ENCODE data around the gene TMEM120B.
"Not testable (repeated sequence)": the region's sequence is repeated elsewhere in the genome, so short reads cannot be mapped to it uniquely, and the experiment has no call there.

Gene TMEM120B

GRCh38 chr12:121748571-121749265 lies 36.2 kb downstream of the TMEM120B start:
- no peak for DNase-seq

- DNase-seq, result no peak
Measured at GRCh38 chr12:121749267-121749666, 36.7 kb downstream of the TMEM120B start.

DNA sequence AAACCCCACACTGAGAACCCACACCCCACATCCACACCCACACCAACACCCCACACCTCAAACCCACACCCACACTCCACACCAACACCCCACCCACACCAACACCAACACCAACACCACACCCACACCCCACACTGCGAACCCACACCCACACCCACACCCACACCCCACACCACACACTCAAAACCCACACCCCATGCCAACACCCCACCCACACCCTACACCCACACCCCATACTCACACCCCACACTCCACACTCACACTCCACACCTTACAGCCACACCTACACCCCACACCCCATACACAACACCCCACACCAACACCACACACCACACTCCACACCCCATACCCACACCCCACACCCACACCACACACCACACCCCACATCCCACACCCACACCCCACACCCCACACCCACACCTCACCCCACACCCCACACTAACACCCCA lies 38.0 kb downstream of the TMEM120B start:
- DNase-seq, result no peak

GRCh38 chr12:121751034-121751433 lies 38.5 kb downstream of the TMEM120B start:
- DNase-seq, result no peak

DNA sequence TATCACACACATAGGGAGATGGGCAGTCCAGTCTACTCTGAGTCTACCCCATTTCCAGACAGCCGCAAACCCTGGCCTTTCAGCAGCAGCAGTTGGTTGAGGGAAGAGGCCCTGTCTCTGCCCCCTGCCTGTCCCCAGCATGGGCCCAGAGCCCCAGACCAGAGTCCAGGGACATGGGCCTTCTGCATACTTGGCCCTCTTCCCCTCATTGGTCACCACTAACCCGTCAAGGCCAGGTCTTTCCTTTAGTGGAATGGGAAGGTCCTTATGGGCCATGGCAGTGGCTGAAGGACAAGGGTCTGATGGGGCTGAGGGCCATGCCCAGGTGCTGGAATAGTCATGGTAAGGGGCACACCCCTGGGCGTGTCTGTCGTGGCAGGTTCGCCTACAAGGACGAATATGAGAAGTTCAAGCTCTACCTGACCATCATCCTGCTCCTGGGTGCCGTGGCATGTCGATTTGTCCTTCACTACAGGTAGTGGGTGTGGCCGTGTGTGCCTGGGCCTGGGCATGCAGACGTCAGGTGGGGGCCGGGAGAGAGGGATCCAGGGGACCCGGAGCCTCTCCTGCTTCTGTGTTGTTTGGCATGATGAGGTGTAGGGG lies 39.3 kb downstream of the TMEM120B start:
- no peak for DNase-seq

DNA sequence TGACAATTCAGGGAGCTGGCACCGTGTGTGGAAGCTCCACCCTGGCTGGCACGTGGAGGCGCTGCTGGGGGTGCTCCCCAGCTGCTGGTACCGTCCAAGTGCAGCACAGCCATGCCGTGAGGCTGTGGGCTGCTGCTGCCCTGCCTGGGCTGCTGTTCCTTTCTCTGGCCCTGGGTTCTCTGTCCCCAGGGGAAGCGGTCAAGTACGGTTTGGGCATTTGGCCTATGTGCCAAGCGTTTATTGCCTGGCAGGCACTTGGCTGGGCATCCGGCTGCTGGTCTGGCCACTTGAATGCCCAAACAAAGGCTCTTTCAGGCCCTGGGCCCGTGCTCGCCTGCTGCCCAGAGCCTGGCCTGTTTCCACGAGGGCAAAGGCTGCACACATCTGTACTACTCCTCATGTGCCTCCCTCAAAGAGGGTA lies 41.3 kb downstream of the TMEM120B start:
- no peak for DNase-seq

DNA sequence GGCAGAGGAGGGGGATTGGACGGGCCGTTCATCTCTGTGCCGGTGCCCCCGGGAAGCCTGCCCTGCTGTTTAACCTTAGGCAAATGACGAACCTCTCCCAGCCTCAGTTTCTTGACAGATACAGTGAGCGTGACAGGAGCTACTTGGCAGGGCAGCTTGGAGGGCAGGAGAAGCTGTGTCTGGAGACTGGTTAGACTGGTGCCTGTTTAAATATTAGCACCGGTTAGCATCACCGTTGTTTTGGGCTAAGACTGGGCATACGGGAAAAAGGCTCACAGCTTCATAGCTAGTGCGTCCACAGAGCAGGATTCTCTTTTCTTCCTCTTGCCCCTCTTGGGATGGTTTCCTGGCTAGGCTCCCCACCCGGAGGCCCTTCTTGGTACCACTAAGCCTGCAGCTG lies 42.3 kb downstream of the TMEM120B start:
- no peak for DNase-seq

- no peak for DNase-seq
Measured at GRCh38 chr12:121755591-121755990, 43.0 kb downstream of the TMEM120B start.

DNA sequence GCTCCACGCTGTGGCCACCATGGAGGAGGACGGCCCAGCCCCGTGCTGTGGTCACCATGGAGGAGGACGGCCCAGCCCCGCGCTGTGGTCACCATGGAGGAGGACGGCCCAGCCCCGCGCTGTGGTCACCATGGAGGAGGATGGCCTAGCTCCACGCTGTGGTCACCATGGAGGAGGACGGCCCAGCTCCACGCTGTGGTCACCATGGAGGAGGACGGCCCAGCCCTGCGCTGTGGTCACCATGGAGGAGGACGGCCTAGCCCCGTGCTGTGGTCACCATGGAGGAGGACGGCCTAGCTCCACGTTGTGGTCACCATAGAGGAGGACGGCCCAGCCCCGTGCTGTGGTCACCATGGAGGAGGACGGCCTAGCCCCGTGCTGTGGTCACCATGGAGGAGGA lies 46.0 kb downstream of the TMEM120B start:
- DNase-seq, result not testable (repeated sequence)

GRCh38 chr12:121762269-121762668 lies 49.7 kb downstream of the TMEM120B start:
- no peak for DNase-seq

DNA sequence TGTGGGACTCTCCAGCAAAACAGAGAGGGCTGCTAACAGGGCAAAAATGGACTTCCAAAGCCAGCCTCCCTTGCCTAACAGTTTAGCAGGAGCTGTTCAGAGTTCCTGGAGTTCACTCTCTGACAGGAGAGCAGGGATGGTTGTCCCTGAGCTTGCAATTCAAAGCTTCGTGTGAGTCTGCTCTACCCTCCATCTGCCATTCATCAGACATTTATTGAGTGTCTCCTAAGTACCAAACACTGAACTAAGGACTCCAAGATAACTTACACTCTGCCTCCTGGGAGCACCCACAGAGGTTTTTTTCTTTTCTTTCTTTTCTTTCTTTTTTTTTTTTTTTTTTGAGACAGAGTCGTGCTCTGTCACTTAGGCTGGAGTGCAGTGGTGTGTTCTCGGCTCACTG lies 52.3 kb downstream of the TMEM120B start:
- no peak for DNase-seq

DNA sequence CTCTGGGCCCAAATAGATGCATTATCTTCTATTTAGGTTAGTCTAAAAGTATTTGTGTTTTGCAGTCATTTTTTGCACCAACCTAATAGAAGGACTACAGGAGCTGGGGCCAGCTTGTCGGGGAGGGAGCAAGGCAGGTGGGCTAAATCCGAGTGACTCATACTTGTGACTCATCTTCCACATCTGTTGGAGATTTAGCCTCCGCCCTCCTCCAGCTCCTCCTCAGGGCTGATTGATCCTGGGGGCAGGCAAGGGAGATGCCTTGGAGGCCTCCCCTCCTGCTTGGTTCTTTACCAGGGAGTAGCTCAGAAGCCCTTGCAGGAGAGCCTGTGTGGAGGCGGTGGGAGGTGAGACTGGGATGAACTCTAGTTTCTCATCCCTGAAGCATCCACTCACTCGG lies 53.0 kb downstream of the TMEM120B start:
- DNase-seq, result peak; percentile 63

DNA sequence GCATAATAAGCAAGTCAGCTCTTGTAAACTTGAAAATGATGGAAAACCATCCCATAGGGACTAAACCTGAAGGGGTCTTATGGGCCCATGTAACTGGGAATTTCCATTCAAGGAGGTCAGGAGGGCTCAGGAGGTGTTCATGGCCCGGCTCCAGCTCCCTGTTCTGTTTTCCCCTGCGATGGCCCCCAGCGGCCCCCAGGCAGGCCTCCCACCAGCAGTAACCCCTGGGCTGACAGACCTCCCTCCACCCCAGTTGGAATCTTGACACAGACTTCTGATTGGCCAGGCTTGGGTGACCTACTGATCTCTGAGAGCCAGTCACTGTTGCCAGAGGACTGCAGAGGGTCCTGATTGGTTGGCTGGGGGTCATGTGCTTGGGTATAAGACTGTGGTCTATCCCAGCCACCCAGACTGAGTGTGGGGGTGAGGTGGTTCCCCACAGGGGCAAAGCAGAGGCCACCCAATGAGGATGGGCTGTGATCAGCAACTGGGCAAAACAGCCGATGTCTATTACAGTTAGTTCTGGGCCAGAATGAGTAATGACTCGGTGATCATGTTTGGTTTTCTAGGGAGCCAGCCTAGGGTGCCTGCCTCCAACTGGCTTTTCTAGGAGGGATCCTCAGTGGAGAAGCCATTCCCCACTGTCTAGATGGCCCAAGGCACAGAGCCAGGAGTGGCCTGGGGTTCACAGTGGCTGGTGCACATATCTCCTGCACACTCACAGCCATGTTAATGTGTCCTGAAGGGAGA lies 53.9 kb downstream of the TMEM120B start:
- DNase-seq, result no peak

GRCh38 chr12:121767525-121768016 lies 55.0 kb downstream of the TMEM120B start:
- DNase-seq, result peak; percentile 38

DNA sequence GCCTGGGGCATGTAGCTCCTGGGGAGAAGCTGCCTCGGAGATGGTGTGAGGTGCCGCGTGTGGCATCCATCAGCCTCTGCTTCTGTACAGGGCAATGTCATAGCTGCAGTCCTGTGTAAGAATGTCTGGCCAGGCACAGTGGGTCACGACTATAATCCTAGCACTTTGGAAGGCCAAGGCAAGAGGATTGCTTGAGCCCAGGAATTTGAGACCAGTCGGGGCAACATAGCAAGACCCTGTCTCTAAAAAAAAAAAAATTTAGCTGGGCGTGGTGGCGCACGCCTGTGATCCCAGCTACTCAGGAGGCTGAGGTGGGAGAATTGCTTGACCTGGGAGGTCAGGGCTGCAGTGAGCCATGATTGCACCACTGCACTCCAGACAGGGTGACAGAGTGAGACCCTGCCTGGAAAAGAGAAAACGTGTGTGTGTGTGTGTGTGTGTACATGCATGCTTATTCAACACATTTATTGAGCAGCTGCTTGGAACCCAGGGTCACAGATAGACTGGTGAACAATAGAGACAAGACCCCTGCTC lies 56.8 kb downstream of the TMEM120B start:
- DNase-seq, result no peak

DNA sequence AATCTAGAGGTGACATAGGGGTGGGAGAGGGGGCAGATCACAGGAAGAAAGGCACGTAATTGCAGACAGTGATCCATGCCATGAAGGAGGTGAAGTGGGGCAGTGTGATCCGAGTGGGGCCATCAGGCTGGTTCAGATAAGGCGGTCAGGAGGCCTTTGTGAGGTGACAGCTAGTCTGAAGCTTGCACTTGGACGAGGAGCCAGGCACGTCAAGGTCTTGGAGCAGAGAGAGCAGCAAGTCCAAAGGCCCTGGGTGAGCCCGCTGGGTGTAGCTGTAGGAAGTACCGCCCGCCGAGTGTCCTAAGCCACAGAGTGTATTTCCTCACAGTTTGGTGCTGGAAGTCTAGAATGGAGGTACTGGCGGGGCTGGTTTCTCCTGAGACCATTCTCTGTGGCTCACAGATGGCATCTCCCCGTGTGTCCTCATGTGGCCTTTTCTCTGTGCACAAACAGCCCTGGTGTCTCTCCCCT lies 57.3 kb downstream of the TMEM120B start:
- DNase-seq, result no peak

- DNase-seq, result no peak
Measured at GRCh38 chr12:121770388-121770787, 57.8 kb downstream of the TMEM120B start.

DNA sequence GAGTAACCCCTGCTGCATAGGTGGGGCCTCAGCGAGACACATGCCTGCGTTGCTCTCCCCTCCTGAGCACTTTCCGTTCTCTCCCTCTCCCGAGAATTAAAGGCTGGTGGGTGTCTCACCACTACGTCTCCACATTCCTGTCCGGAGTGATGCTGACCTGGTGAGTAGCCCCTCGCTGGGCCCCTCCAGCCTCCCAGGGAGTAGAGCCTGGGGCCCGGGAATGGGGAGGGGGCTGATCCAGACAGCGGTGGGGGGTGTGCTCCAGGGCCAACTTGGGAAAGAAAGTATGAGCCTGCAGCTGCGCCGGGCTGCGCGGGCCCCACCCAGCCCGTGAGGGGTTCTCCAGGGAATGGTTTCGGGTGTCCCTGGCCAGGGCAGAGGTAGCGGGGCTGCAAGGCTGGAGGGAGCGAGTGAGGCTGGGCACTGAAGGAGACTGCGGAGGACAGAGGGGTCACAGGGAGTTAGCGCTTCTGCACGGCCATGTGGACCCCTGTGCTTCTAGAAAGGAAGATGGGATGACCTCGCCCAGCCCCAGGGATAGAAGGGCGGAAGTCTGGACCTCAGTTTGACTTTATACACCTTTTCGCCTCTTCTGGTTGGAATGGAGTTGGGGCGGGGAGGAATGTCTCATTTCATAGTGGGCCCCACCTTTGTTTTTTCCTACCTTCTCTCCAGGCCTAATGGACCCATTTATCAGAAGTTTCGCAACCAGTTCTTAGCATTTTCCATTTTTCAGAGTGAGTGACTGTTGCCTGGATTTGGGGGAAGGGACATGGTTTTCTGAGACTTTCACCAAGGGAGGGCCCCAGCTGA lies 58.5 kb downstream of the TMEM120B start:
- DNase-seq, result no peak

- peak; percentile 13 for DNase-seq
Measured at GRCh38 chr12:121773011-121773777, 60.6 kb downstream of the TMEM120B start.

- no peak for DNase-seq
Measured at GRCh38 chr12:121774968-121775474, 62.5 kb downstream of the TMEM120B start.

- DNase-seq, result no peak
Measured at GRCh38 chr12:121775501-121775900, 62.9 kb downstream of the TMEM120B start.
